GM21737 (cell line): ENCODE measurements around the gene TMC1.
"Not testable (repeated sequence)": the region's sequence is repeated elsewhere in the genome, so short reads cannot be mapped to it uniquely, and the experiment has no call there.

Experiments
- ATAC-seq: cut with Tn5 transposase; IDR thresholded peaks from one replicate; pipeline ENCODE4 v1.9.1; 2021; ENCODE audit warnings: mild to moderate bottlenecking, moderate library complexity; ENCODE audit not compliant: unreplicated experiment

Gene TMC1

GRCh38 chr9:72809586-72809985, 288.2 kb downstream of the TMC1 start:
- no peak for ATAC-seq

DNA sequence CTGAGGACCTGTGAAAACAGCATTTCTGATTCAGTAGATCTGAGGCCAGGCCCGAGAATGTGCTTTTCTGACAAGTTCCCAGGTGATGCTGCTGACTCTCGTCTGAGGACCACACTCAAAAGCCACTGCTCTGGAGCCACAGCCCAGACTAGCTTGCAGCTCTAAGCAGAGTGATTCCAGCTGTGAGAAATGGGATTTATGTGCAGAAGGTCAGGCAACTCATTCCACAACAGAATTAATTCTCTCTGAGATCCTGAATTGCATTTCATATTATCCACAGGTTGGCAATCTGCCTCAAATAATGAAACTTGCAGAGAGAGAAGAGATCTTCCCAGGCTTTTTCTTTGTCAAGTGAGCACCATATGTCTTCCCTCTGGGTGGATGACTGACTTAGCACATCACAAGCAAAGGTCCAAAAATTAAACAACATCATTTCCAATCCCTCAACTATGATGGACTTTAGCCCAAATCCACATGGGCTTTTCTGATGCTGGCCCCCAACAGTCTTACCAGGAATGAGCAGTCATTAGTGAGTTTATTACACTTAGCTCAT, 291.2 kb downstream of the TMC1 start:
- no peak for ATAC-seq

- no peak for ATAC-seq
Observed at GRCh38 chr9:72813544-72813943, 292.1 kb downstream of the TMC1 start.

GRCh38 chr9:72814083-72814597, 292.7 kb downstream of the TMC1 start:
- no peak for ATAC-seq

DNA sequence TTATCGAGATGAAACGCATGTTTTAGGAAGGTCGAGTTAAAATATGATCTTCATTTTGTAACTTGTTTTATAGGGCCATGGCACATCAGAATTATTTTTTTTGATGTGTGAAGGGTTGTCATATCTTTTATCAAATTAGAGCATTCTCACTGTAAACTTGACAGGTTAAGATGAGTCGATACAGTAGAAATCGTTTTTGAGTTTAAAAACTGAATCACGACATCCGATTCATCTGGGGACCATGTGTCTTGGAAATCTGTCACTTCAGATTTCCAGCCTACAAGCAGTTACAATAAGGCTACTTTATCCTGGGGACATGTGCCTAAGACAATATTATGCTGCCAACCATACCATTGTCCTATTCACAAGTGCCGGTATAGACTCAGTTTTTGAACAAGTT, 295.3 kb downstream of the TMC1 start:
- ATAC-seq, result no peak

- ATAC-seq, result no peak
Observed at GRCh38 chr9:72817413-72817812, 296.0 kb downstream of the TMC1 start.

DNA sequence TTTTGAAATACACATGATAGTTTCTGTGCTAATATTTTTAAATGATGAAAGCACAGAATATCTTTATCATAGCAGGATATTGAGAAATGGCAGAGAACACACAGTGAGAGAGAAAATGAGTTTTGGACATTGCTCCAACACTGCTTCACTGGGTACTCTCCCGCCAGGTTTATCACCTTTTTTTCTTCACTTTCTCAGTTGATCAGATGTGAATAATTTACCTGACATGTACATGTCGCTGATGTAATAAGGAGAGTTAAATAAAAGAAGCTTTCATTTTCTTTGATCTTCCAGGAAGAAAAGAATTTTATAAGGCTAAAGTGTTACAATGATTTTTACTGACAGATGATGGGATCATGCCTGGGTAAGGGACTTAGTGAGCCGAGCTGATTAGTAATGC, 297.0 kb downstream of the TMC1 start:
- no peak for ATAC-seq

DNA sequence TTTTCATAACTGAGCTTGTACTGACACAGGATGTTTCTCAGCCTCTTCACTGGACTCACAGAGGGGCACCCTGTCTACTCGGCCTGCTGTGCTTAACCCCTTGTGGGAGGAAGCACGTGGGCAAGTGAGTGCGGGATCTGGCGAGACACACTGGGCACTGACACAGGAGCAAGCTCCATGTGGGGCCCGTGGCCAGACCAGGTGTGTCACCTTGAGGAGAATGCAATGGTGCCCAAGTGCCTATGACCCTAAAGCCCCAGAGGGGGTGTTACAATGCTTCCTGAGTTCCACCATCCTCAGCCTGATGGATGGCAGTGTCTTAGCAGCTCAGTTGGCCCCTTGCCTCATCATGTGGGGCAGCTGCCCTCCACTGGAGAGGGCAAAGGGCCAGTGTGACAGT, 302.6 kb downstream of the TMC1 start:
- ATAC-seq, result no peak

DNA sequence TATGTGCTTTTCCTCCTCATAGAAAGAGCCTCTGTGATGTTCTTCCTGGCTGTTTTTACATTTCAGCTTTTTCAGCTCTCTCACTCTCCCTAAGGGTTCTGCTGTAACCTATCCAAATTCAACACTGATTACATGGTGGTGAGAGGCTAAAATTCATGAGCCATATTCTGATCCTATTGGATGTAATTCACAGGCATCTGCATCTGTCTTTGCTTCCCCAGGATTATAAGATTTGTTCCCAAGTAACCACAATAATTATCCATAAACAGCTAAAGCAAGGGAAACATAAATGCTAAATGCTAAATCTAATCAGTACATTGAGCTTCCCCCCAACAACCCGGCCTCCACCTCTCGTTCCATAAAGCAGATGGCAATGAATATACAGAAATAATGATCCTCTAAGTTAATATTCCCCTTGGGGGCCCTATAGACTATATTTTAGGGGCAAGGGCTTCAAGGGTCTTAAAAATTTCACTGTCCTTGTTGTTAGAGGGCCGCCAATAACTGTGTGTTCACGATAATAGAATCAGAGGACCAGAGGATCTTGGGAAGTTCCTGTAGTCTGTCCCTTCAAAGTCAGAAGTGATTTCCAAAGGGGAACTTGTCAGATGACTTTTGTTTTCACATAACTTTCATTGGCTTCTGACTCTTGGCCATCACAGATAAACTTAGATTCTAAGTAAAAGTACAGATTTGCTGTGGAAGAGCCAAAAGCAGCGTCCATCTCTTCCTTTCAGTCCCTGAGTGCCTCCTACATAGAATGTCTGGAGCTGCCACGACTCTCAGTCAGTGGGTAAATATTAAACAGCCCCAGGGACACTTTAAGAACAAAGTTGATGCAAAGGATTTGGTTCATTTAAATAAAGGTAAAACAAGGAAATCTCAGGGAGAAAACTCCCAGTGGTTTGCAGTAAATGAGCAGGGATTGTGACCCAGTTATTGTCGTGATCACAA, 305.9 kb downstream of the TMC1 start:
- ATAC-seq, result no peak

- ATAC-seq, result no peak
Observed at GRCh38 chr9:72827950-72828731, 306.7 kb downstream of the TMC1 start.

- no peak for ATAC-seq
Observed at GRCh38 chr9:72834994-72835393, 313.6 kb downstream of the TMC1 start.

GRCh38 chr9:72836790-72837189, 315.4 kb downstream of the TMC1 start:
- no peak for ATAC-seq

DNA sequence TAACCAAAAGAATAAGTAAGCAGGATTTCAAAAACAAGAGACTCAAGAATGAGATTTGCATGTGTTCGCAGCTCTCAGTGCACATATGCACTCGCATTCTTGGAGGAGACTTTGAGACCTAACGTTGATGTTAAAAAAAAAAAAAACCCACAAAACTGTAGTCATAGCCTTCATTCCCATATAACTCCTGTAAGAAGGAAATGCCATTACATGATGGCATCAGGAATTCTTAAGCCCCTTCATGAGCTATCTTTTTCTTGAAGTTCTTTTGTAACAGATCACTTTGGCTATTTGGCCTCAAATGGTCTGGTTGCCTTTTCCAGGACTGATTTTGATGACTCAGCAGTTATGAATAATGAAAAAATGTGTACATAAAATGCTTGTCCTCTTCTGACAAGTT, 317.7 kb downstream of the TMC1 start:
- ATAC-seq, result no peak

DNA sequence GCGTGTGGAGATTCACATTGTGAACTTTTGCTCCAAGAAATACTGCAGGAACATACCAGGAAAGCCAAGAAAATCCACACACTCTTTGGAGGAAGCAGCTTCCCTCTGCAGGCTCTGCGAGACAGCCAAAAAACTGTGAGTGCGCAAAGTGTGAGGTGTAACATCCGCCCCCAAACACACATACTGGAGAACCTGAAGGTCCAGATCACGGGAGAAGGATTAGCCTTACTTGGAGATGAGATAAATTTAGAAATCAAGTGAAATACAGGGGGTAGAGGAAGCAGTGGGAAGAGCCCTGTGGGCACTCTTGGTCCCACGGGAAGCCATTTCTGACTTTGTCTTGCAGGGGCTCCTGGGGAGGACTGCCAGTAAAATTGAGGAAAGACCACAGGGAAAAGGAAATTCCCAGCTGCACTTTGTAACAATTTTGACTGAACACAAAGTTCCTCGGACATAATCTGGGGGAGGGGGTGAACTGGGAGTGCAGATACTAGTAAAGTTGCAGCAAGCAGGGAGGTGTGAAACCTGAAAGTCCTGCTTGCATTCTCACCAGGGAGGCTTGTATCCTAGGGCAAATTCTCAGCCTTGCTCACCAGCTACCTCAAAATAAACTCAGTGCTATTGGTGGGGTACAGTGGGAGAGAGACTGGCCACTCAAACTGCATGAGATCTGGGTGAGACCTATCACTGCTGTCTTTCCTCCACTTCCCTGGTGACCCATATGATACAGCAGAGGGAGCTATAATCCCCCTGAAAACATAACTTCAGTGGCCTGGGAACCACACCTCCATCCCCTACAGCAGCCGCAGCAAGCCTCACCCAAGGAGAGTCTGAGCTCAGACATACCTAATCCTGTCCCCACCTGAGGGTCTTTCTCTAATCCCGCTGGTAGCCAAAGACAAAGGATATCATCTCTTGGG, 322.4 kb downstream of the TMC1 start:
- no peak for ATAC-seq

DNA sequence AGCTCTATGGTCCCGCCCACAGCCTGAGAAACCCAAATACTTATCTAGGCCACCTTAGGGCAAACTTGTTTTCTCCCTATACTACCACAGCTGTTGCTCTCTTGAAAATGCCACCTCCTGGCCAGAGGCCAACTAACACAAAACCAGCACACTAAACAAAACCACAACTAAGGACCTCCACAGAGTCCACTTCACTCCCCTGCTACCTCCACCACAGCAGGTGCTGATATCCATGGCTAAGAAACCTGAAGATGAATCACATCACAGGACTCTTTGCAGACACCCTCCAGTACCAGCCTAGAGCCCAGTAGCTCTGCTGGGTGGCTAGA, 323.0 kb downstream of the TMC1 start:
- ATAC-seq, result no peak

- ATAC-seq, result not testable (repeated sequence)
Observed at GRCh38 chr9:72845052-72845451, 323.6 kb downstream of the TMC1 start.

GRCh38 chr9:72850209-72850608, 328.8 kb downstream of the TMC1 start:
- ATAC-seq, result not testable (repeated sequence)

GRCh38 chr9:72855321-72855720, 333.9 kb downstream of the TMC1 start:
- ATAC-seq, result no peak

DNA sequence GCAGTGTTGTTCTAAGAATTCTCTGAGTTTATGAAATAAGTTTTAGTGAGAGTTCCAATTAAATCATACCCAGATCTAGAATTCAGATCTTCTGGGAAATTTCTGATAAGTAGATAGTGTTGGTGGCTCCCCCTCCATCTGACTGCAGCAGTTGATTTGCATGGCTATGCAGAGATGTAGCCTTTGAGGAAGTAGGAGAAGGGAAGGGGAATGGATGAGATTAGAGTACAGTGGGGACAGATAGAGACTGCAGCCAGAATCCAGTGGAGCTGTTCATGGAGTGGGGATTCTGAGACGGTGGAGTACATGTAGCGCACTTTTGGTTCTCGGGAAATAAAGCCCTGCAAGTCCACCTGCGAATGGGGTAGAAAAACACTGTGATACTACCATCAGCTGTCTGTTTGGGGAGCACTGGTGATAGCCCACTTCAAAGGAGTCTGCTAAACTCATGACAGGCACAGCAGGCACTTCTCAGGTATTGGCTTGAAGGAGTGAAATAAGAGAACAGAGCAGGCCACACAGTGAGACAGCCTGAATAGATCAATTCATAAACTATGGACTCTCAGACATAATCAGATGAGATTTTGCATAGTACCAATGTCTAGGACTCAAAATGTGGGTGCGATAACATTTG, 334.6 kb downstream of the TMC1 start:
- ATAC-seq, result no peak

- no peak for ATAC-seq
Observed at GRCh38 chr9:72856972-72857623, 335.7 kb downstream of the TMC1 start.
